Mesenchymal stem cell (in vitro differentiated cells and primary cell): ENCODE measurements around the gene METTL16. TPM values are rescaled to one million over a fixed set of nuclear protein-coding genes. Genes with fewer than 3 reads are reported as not detected.
A peak's percentile ranks its signal among the peaks of the same experiment; 100 is the strongest.

Experiments
- DNase-seq: peaks from one replicate; pipeline ENCODE4 v3.0.0-alpha.2; 2013
- H2AFZ ChIP-seq: one replicate; pipeline ENCODE4 v1.6.1; 2013; ENCODE audit warnings: low read depth, mild to moderate bottlenecking, control low read depth, inconsistent platforms, low read length, moderate library complexity
- H2AK5ac ChIP-seq: 2 replicates; pipeline ENCODE4 v1.6.1; 2013; ENCODE audit warnings: low read length, moderate library complexity, mild to moderate bottlenecking, inconsistent platforms; ENCODE audit not compliant: severe bottlenecking
- H2BK120ac ChIP-seq: one replicate; pipeline ENCODE4 v1.6.1; 2013; ENCODE audit warnings: low read depth, mild to moderate bottlenecking, inconsistent platforms, low read length, moderate library complexity
- H2BK12ac ChIP-seq, 2 experiments: one replicate each; pipeline ENCODE4 v1.6.1; 2013; ENCODE audit warnings: inconsistent platforms in 2 of 2, low read length in 2 of 2, mild to moderate bottlenecking in 2 of 2, moderate library complexity in 2 of 2, control low read depth in 1 of 2
- H2BK15ac ChIP-seq: one replicate; pipeline ENCODE4 v1.6.1; 2013; ENCODE audit warnings: mild to moderate bottlenecking, low read depth, inconsistent platforms; ENCODE audit not compliant: poor library complexity, severe bottlenecking
- H2BK5ac ChIP-seq: 2 replicates; pipeline ENCODE4 v1.6.1; 2013; ENCODE audit warnings: low read depth, mild to moderate bottlenecking, low read length, control low read depth, inconsistent platforms; ENCODE audit not compliant: poor library complexity, severe bottlenecking
- H3K14ac ChIP-seq, 2 experiments: one replicate each; pipeline ENCODE4 v1.6.1; 2013; ENCODE audit warnings: inconsistent platforms in 2 of 2, low read length in 2 of 2, control low read depth in 1 of 2, mild to moderate bottlenecking in 1 of 2, moderate library complexity in 1 of 2
- H3K18ac ChIP-seq, 2 experiments: one replicate each; pipeline ENCODE4 v1.6.1; 2013; ENCODE audit warnings: inconsistent platforms in 2 of 2, low read length in 2 of 2, control low read depth in 1 of 2, low read depth in 1 of 2, mild to moderate bottlenecking in 1 of 2
- H3K23ac ChIP-seq, 2 experiments: one replicate each; pipeline ENCODE4 v1.6.1; 2013; ENCODE audit warnings: inconsistent platforms in 2 of 2, low read length in 2 of 2, mild to moderate bottlenecking in 2 of 2, moderate library complexity in 2 of 2, control low read depth in 1 of 2
- H3K27ac ChIP-seq: 2 replicates; pipeline ENCODE4 v1.5.1; 2013; ENCODE audit warnings: mild to moderate bottlenecking, moderate library complexity, low read length, control low read depth, inconsistent platforms; ENCODE audit not compliant: poor library complexity, severe bottlenecking
- H3K27me3 ChIP-seq, 2 experiments: 2 replicates each; pipeline versions ENCODE4 v1.6.1 to v1.7.0; 2013; ENCODE audit warnings: low read length in 2 of 2, mild to moderate bottlenecking in 2 of 2, moderate library complexity in 2 of 2, control low read depth in 1 of 2, inconsistent platforms in 1 of 2; ENCODE audit not compliant: control insufficient read depth in 1 of 2, insufficient read depth in 1 of 2
- H3K36me3 ChIP-seq, 2 experiments: 2 replicates each; pipeline versions ENCODE4 v1.6.1 to v1.7.0; 2013; ENCODE audit warnings: low read length in 2 of 2, control low read depth in 1 of 2, inconsistent platforms in 1 of 2, low read depth in 1 of 2, mild to moderate bottlenecking in 1 of 2; ENCODE audit not compliant: insufficient read depth in 2 of 2, control insufficient read depth in 1 of 2
- H3K4ac ChIP-seq, 2 experiments: one replicate each; pipeline ENCODE4 v1.6.1; 2013; ENCODE audit warnings: inconsistent platforms in 2 of 2, low read length in 2 of 2, mild to moderate bottlenecking in 2 of 2, moderate library complexity in 2 of 2, control low read depth in 1 of 2, low read depth in 1 of 2
- H3K4me1 ChIP-seq: 2 replicates; pipeline ENCODE4 v1.6.1; 2013; ENCODE audit warnings: low read depth, low read length, control low read depth; ENCODE audit not compliant: control insufficient read depth, insufficient read depth
- H3K4me2 ChIP-seq: 2 replicates; pipeline ENCODE4 v1.6.1; 2013; ENCODE audit warnings: low read length, mild to moderate bottlenecking, inconsistent platforms; ENCODE audit not compliant: poor library complexity, severe bottlenecking
- H3K4me3 ChIP-seq, 2 experiments: 2 replicates each; pipeline versions ENCODE4 v1.5.1 to v1.7.0; 2013; ENCODE audit warnings: low read length in 2 of 2, mild to moderate bottlenecking in 2 of 2, control low read depth in 1 of 2, low read depth in 1 of 2; ENCODE audit not compliant: insufficient read depth in 1 of 2
- H3K79me1 ChIP-seq: replicated peaks from 2 replicates; pipeline ENCODE4 v1.6.1; 2013; ENCODE audit warnings: mild to moderate bottlenecking, control low read depth, low read length, inconsistent platforms; ENCODE audit not compliant: poor library complexity, severe bottlenecking
- H3K9ac ChIP-seq: 2 replicates; pipeline ENCODE4 v1.7.0; 2013; ENCODE audit warnings: mild to moderate bottlenecking, low read length, moderate library complexity
- H3K9me3 ChIP-seq: 2 replicates; pipeline ENCODE4 v1.7.0; 2013; ENCODE audit warnings: mild to moderate bottlenecking, low read length; ENCODE audit not compliant: control insufficient read depth
- H4K8ac ChIP-seq: one replicate; pipeline ENCODE4 v1.6.1; 2013; ENCODE audit warnings: inconsistent platforms, mild to moderate bottlenecking, low read length, moderate library complexity
- H4K91ac ChIP-seq: one replicate; pipeline ENCODE4 v1.6.1; 2013; ENCODE audit warnings: mild to moderate bottlenecking, low read length, inconsistent platforms
- WGBS: methylation state at CpG from one replicate; pipeline ENCODE4 v1.1.7; 2013; ENCODE audit warnings: mixed read lengths; 5-methylcytosine and 5-hydroxymethylcytosine counted together
- polyA plus RNA-seq, 2 experiments: library from polyadenylated mRNA; stranded (reverse); fragments of 200-250 nt; gene quantifications; one replicate each; pipeline ENCODE4 v1.2.3, GENCODE V29; 2013

The METTL16 gene, protein sequence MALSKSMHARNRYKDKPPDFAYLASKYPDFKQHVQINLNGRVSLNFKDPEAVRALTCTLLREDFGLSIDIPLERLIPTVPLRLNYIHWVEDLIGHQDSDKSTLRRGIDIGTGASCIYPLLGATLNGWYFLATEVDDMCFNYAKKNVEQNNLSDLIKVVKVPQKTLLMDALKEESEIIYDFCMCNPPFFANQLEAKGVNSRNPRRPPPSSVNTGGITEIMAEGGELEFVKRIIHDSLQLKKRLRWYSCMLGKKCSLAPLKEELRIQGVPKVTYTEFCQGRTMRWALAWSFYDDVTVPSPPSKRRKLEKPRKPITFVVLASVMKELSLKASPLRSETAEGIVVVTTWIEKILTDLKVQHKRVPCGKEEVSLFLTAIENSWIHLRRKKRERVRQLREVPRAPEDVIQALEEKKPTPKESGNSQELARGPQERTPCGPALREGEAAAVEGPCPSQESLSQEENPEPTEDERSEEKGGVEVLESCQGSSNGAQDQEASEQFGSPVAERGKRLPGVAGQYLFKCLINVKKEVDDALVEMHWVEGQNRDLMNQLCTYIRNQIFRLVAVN
- 17.3 TPM for polyA plus RNA-seq (2013, experiment 1 of 2)
- 17.3 TPM for polyA plus RNA-seq (2013, experiment 2 of 2)

DNA sequence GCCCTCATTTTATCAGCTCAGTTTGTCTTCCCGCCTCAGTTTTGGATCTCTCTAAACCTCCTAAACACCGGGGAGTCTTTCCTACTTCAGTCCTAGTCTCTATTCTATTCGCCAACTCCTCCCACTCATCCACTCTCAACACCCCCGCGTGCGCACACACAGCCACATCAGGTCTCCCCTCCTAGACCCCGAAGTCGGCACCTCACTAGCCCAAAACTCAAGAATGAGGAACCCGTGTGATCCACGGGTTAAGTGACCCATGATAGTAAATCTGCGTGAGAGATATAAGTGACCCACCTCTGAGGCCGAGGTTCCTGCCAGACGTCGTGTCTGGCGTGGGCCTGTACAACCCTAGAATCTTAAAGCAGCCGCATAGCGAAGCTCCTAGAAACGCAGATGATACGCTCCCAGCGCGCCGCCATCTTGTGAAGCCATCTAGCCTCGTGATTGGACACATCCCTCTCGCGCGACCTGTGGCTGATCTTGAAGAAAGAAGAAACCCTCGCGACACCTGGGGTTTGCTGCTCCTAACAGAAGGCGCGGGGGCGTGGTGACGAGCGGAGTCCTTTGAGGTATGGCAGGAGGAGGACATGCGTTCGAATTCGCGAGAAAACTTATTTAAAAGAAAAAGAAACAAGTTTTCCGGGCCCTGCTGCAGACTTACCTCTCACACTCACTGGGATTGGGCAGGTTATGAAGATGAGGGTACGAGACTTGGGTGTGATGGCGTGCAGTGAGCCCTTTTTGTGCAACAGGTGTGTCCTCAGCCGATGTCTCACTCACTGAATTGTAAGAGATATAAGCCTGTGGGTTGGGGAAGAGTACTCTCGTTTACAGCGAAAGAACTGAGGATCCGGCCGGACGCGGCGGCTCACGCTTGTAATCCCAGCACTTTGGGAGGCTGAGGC, at the start of gene METTL16:
Gene METTL16, minus strand, starts transcription at position 427 of the 908 bp plus-strand sequence. CDS start 9,557 bp downstream, outside the sequence.
- H3K4me3 ChIP-seq, result peak within 1 kb of the TSS; percentile 72 to 87
- no peaks in the 10 kb centered on the region for H3K9me3 ChIP-seq
- no peak within 1 kb of the TSS for H2BK5ac ChIP-seq
- no peak within 1 kb of the TSS for H3K23ac ChIP-seq
- H3K36me3 ChIP-seq, result no peaks in the 10 kb centered on the region
- H3K4me1 ChIP-seq, result peaks cover 5% of the 10 kb centered on the region
- H2BK12ac ChIP-seq, result no peak within 1 kb of the TSS
- H3K79me1 ChIP-seq, result peaks cover 8% of the 10 kb centered on the region
- H4K91ac ChIP-seq, result peak within 1 kb of the TSS; percentile 63
- peak within 1 kb of the TSS; percentile 95 for H4K8ac ChIP-seq
- H3K27ac ChIP-seq, result peak within 1 kb of the TSS; percentile 97
- peak within 1 kb of the TSS; percentile 77 for H2BK15ac ChIP-seq
- WGBS, result 2% methylated on average over 40 of the region's 49 CpGs
- peak within 1 kb of the TSS; percentile 85 for H2AFZ ChIP-seq
- peak within 1 kb of the TSS; percentile 57 for H2BK120ac ChIP-seq
- peak within 1 kb of the TSS; percentile 88 for H3K4me2 ChIP-seq
- H3K27me3 ChIP-seq, result no peaks in the 10 kb centered on the region
- H3K4ac ChIP-seq, result peak within 1 kb of the TSS in 1 of 2 experiments; percentile 47
- DNase-seq, result peak; percentile 99
- H3K14ac ChIP-seq, result peak within 1 kb of the TSS in 1 of 2 experiments; percentile 6
- peak within 1 kb of the TSS; percentile 98 for H3K9ac ChIP-seq
- peak within 1 kb of the TSS; percentile 42 for H2AK5ac ChIP-seq
- peak within 1 kb of the TSS; percentile 89 to 94 for H3K18ac ChIP-seq

DNA sequence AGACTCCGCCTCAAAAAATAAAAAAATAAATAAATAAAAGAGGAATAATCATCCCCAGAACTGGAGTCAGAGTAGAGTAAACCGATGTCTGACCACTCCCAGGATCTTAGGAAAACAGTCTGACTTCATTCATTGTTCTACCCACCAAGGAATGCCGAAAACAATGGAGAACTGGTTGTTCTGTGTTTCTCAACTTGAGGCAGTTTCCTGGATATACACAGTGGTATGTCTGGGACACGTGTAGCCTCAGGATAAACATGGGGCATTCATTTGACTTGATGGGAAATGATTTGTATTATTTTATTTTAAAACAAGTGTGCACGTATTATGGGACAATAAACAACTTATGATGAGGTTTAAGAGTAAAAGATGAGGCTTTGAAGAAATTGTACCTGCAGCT, 49.0 kb upstream of the METTL16 start:
- H2BK12ac ChIP-seq, result no peak overlapping the region
- H3K4me3 ChIP-seq, result no peak overlapping the region
- no peak overlapping the region for H2AFZ ChIP-seq
- H2BK120ac ChIP-seq, result no peak overlapping the region
- H3K9me3 ChIP-seq, result peaks cover 8% of the 10 kb centered on the region
- no peak overlapping the region for H4K91ac ChIP-seq
- no peak overlapping the region for H4K8ac ChIP-seq
- H3K14ac ChIP-seq, result no peak overlapping the region
- H3K9ac ChIP-seq, result no peak overlapping the region
- DNase-seq, result no peak
- H2AK5ac ChIP-seq, result no peak overlapping the region
- no peak overlapping the region for H3K4me2 ChIP-seq
- H3K18ac ChIP-seq, result no peak overlapping the region
- H3K27me3 ChIP-seq, result peaks cover 6 to 15% of the 10 kb centered on the region in 2 experiments
- H3K4ac ChIP-seq, result no peak overlapping the region
- H3K23ac ChIP-seq, result no peak overlapping the region
- no peaks in the 10 kb centered on the region for H3K36me3 ChIP-seq
- WGBS, result 88% methylated on average over 4 of the region's 5 CpGs
- no peaks in the 10 kb centered on the region for H3K4me1 ChIP-seq
- no peak overlapping the region for H2BK15ac ChIP-seq
- no peak overlapping the region for H3K27ac ChIP-seq
- no peaks in the 10 kb centered on the region for H3K79me1 ChIP-seq
- no peak overlapping the region for H2BK5ac ChIP-seq

DNA sequence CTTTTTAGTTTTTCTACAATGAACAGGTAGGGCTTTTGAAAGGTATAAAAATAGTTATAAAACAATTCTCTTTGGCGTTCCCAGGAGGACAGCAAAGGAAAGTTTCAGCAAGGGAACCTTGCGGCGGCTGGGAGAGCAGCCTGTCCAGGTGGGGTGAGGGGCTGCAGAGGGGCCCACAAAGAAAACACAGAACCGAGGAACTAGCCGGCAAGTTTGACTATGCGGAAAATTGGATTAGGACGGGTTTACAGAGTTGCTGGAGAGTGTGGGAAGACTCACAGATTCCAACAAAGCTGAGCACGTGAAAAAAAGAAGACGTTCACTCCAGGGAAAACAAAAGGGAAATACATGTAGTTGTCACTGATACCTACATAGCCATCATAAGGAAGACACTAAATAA, 40.2 kb upstream of the METTL16 start:
- Histone ChIP-seq H3K9ac (no peak overlapping the region), H2BK5ac (no peak overlapping the region), H3K4me1 (peaks cover 2% of the 10 kb centered on the region), H2BK12ac (no peak overlapping the region), H3K4me3 (no peak overlapping the region), H3K27ac (no peak overlapping the region), H4K8ac (no peak overlapping the region), H3K4ac (no peak overlapping the region), H3K4me2 (no peak overlapping the region), H3K18ac (no peak overlapping the region), H2BK15ac (no peak overlapping the region), H3K79me1 (no peaks in the 10 kb centered on the region), H4K91ac (no peak overlapping the region), H2AK5ac (no peak overlapping the region), H3K27me3 (peaks cover 8 to 39% of the 10 kb centered on the region in 2 experiments), H2AFZ (no peak overlapping the region), H3K36me3 (no peaks in the 10 kb centered on the region), H3K14ac (no peak overlapping the region), H3K9me3 (no peaks in the 10 kb centered on the region), H2BK120ac (no peak overlapping the region), H3K23ac (no peak overlapping the region)
- no peak for DNase-seq
- WGBS, result 72% methylated on average over 7 of the region's 9 CpGs
